ENCODE data around the gene PLCL1. TPM values are rescaled to one million over a fixed set of nuclear protein-coding genes. Genes with fewer than 3 reads are reported as not detected.

PLCL1 gene
- total RNA-seq, 4 donors from 2014 or later = 5.4 to 21.8 (median 10.2) TPM

GRCh38 chr2:198143793-198144192 is 339.4 kb downstream of the PLCL1 start:
- DNase-seq (ENCODE audit: low spot score) (no peak), ATAC-seq (ENCODE audit: low FRiP score) (no peak)
- no peak for TF ChIP-seq CTCF (IDR thresholded peaks at IDR 0.05)

- DNase-seq (ENCODE audit: low spot score) = no peak
- no peak for TF ChIP-seq CTCF (IDR thresholded peaks at IDR 0.05)
- ATAC-seq (ENCODE audit: low FRiP score) = no peak
Observed at GRCh38 chr2:198144660-198145059, 340.3 kb downstream of the PLCL1 start.

GRCh38 chr2:198146346-198146940 is 342.1 kb downstream of the PLCL1 start:
- DNase-seq (ENCODE audit: low spot score) = no peak
- TF ChIP-seq CTCF (IDR thresholded peaks at IDR 0.05) = no peak
- ATAC-seq (ENCODE audit: low FRiP score) = no peak

GRCh38 chr2:198157314-198157713 is 352.9 kb downstream of the PLCL1 start:
- ATAC-seq (ENCODE audit: low FRiP score) = no peak

GRCh38 chr2:198161151-198161550 is 356.8 kb downstream of the PLCL1 start:
- TF ChIP-seq CTCF (IDR thresholded peaks at IDR 0.05) = no peak
- ATAC-seq (ENCODE audit: low FRiP score) = no peak
- no peak for DNase-seq (ENCODE audit: low spot score)

More at GRCh38 chr2:198157314-198157713, 352.9 kb downstream of the PLCL1 start:
- no peak for TF ChIP-seq CTCF (IDR thresholded peaks at IDR 0.05)
- DNase-seq (ENCODE audit: low spot score) = no peak

- no peak for TF ChIP-seq CTCF (IDR thresholded peaks at IDR 0.05)
- DNase-seq (ENCODE audit: low spot score) (no peak), ATAC-seq (ENCODE audit: low FRiP score) (no peak)
Observed at GRCh38 chr2:198162276-198162675, 357.9 kb downstream of the PLCL1 start.

GRCh38 chr2:198164843-198165242 is 360.4 kb downstream of the PLCL1 start:
- ATAC-seq (ENCODE audit: low FRiP score) = no peak
- no peak for DNase-seq (ENCODE audit: low spot score)
- no peak for TF ChIP-seq CTCF (IDR thresholded peaks at IDR 0.05)
